ENCODE data around the gene PRRT2. TPM values are rescaled to one million over a fixed set of nuclear protein-coding genes. Genes with fewer than 3 reads are reported as not detected.

The PRRT2 gene
- total RNA-seq, 2 experiments from 2014 or later = 2.2 to 2.3 TPM

GRCh38 chr16:29774730-29775129 is 37.3 kb upstream of the PRRT2 start:
- no peak overlapping the region for H3K4me3 ChIP-seq (ENCODE audit: low read length)
- Mint-ChIP-seq H3K27me3 (no peaks in the 10 kb centered on the region), H3K36me3 (ENCODE audit: low read depth) (no peaks in the 10 kb centered on the region), H3K4me1 (ENCODE audit: low read depth) (peaks cover 4% of the 10 kb centered on the region), H3K4me3 (no peak overlapping the region), H3K9me3 (no peaks in the 10 kb centered on the region), H3K27ac (no peak overlapping the region)
- no peaks in the 10 kb centered on the region for H3K36me3 ChIP-seq (ENCODE audit: insufficient read depth, low read length)
- H3K4me1 ChIP-seq (ENCODE audit: insufficient read depth, low read length) = no peaks in the 10 kb centered on the region
- no peaks in the 10 kb centered on the region for H3K9me3 ChIP-seq (ENCODE audit: control insufficient read depth in 1 of 2, insufficient read depth in 1 of 2, low read length in 2 of 2)
- intact Hi-C loops (cut with DNase I, micrococcal nuclease) = no loop called here
- TF ChIP-seq CTCF (IDR thresholded peaks at IDR 0.05) = no peak
- H3K27me3 ChIP-seq (ENCODE audit: control insufficient read depth in 1 of 2, insufficient read depth in 2 of 2, low read length in 2 of 2) = no peaks in the 10 kb centered on the region
- CTCF ChIA-PET = interaction anchor here (0.6 kb wide), 1 partner anchor 33 kb away, joined by 3 read pairs; no protein-coding TSS in a partner anchor
- ATAC-seq (ENCODE audit: poor library complexity) (no peak), DNase-seq (no peak)
- H3K27ac ChIP-seq (ENCODE audit: low read depth in 1 of 2, low read length in 2 of 2) = no peak overlapping the region
- POLR2A ChIA-PET = interaction anchor here (0.6 to 1.4 kb wide), 2 partner anchors 10 to 32 kb away, joined by 3 read pairs; no protein-coding TSS in a partner anchor

- Histone ChIP-seq H3K36me3 (ENCODE audit: insufficient read depth, low read length) (no peaks in the 10 kb centered on the region), H3K4me3 (ENCODE audit: low read length) (no peak overlapping the region), H3K9me3 (ENCODE audit: control insufficient read depth in 1 of 2, insufficient read depth in 1 of 2, low read length in 2 of 2) (no peaks in the 10 kb centered on the region), H3K4me1 (ENCODE audit: insufficient read depth, low read length) (no peaks in the 10 kb centered on the region), H3K27ac (ENCODE audit: low read depth in 1 of 2, low read length in 2 of 2) (no peak overlapping the region), H3K27me3 (ENCODE audit: control insufficient read depth in 1 of 2, insufficient read depth in 2 of 2, low read length in 2 of 2) (no peaks in the 10 kb centered on the region)
- H3K27me3 Mint-ChIP-seq = no peaks in the 10 kb centered on the region
- H3K4me3 Mint-ChIP-seq = no peak overlapping the region
- no peaks in the 10 kb centered on the region for H3K9me3 Mint-ChIP-seq
- DNase-seq (no peak), ATAC-seq (ENCODE audit: poor library complexity) (no peak)
- ChIA-PET POLR2A (no interaction called here), CTCF (no interaction called here)
- no peaks in the 10 kb centered on the region for H3K36me3 Mint-ChIP-seq (ENCODE audit: low read depth)
- no peak for TF ChIP-seq CTCF (IDR thresholded peaks at IDR 0.05)
- peaks cover 2% of the 10 kb centered on the region for H3K4me1 Mint-ChIP-seq (ENCODE audit: low read depth)
- H3K27ac Mint-ChIP-seq = no peak overlapping the region
- intact Hi-C loops (cut with DNase I, micrococcal nuclease) = no loop called here
Measured at GRCh38 chr16:29775742-29776408, 36.1 kb upstream of the PRRT2 start.

GRCh38 chr16:29777576-29778350 is 34.2 kb upstream of the PRRT2 start, which contains the start of gene ZG16:
Gene ZG16, plus strand, starts transcription at chr16:29778256. Its CDS starts 1,011 bp downstream, at chr16:29779267.
- H3K27ac ChIP-seq (ENCODE audit: low read depth in 1 of 2, low read length in 2 of 2) = no peak within 1 kb of the TSS
- ChIA-PET POLR2A (no interaction called here), CTCF (no interaction called here)
- no peaks in the 10 kb centered on the region for H3K36me3 ChIP-seq (ENCODE audit: insufficient read depth, low read length)
- no peaks in the 10 kb centered on the region for H3K36me3 Mint-ChIP-seq (ENCODE audit: low read depth)
- intact Hi-C loops (cut with DNase I, micrococcal nuclease) = no loop called here
- H3K4me3 ChIP-seq (ENCODE audit: low read length) = no peak within 1 kb of the TSS
- H3K27me3 Mint-ChIP-seq = no peaks in the 10 kb centered on the region
- peaks cover 6% of the 10 kb centered on the region for H3K4me1 Mint-ChIP-seq (ENCODE audit: low read depth)
- TF ChIP-seq CTCF (IDR thresholded peaks at IDR 0.05) = no peak
- no peak within 1 kb of the TSS for H3K27ac Mint-ChIP-seq
- no peaks in the 10 kb centered on the region for H3K4me1 ChIP-seq (ENCODE audit: insufficient read depth, low read length)
- no peak within 1 kb of the TSS for H3K4me3 Mint-ChIP-seq
- DNase-seq (no peak), ATAC-seq (ENCODE audit: poor library complexity) (no peak)
- H3K9me3 ChIP-seq (ENCODE audit: control insufficient read depth in 1 of 2, insufficient read depth in 1 of 2, low read length in 2 of 2) = no peaks in the 10 kb centered on the region
- H3K9me3 Mint-ChIP-seq = no peaks in the 10 kb centered on the region
- no peaks in the 10 kb centered on the region for H3K27me3 ChIP-seq (ENCODE audit: control insufficient read depth in 1 of 2, insufficient read depth in 2 of 2, low read length in 2 of 2)
